A549 treated with GW870086 at 1 μM for 4 hours (cell line): ENCODE measurements around the gene GABPB2. TPM values are rescaled to one million over a fixed set of nuclear protein-coding genes. Genes with fewer than 3 reads are reported as not detected.

Experiments
- total RNA-seq: library from RNA; stranded (reverse); fragments of 200-300 nt; extraction: Qiagen RNA extraction; gene quantifications from 5 replicates; pipeline ENCODE4 v1.2.3, GENCODE V29; 2022; ENCODE audit warnings: low read depth

The GABPB2 gene
- total RNA-seq: 2.9 to 3.5 TPM (median 3.0 TPM) in 5 replicates

GRCh38 chr1:151070474-151071276, at the start of gene GABPB2:
Gene GABPB2, plus strand, starts transcription at chr1:151070761. Its CDS starts 17,429 bp downstream, at chr1:151088190.

GRCh38 chr1:151036356-151036755, 34.2 kb upstream of the GABPB2 start, which contains the start of gene BNIPL:
Gene BNIPL, plus strand, starts transcription at chr1:151036586. Its CDS starts 140 bp downstream, at chr1:151036726.

GRCh38 chr1:151047591-151047924, 23.0 kb upstream of the GABPB2 start, which contains the start of gene C1orf56:
Gene C1orf56, plus strand, starts transcription at chr1:151047751. Its CDS starts 97 bp downstream, at chr1:151047848.

GRCh38 chr1:151059109-151060006, 11.2 kb upstream of the GABPB2 start, which contains the start of gene CDC42SE1:
Gene CDC42SE1, minus strand, starts transcription at chr1:151059622. Its CDS starts 3,892 bp downstream, at chr1:151055730.

GRCh38 chr1:151060007-151060656, 10.4 kb upstream of the GABPB2 start, which contains the start of gene MLLT11:
Gene MLLT11, plus strand, starts transcription at chr1:151060397. Its CDS starts 6,828 bp downstream, at chr1:151067225.

GRCh38 chr1:151146412-151147131, 76.0 kb downstream of the GABPB2 start, which contains the start of gene SEMA6C:
Gene SEMA6C, minus strand, starts transcription at chr1:151146631. Its CDS starts 4,010 bp downstream, at chr1:151142621.

GRCh38 chr1:151156515-151156819, 85.9 kb downstream of the GABPB2 start, which contains the start of gene TNFAIP8L2:
Gene TNFAIP8L2, plus strand, starts transcription at chr1:151156649. Its CDS starts 2,049 bp downstream, at chr1:151158698.

GRCh38 chr1:151165738-151166504, 95.4 kb downstream of the GABPB2 start, which contains the start of the genes LYSMD1 and SCNM1:
Gene LYSMD1, minus strand, starts transcription at chr1:151165902. Its CDS starts 644 bp downstream, at chr1:151165258.
Gene SCNM1, plus strand, starts transcription at chr1:151166144. Its CDS starts 9 bp downstream, at chr1:151166153.

Other genes starting within 250 kb of the GABPB2 start
- gene ARNT, start 194.2 kb upstream of the GABPB2 start, total RNA-seq: 8.0 to 15.0 TPM (median 12.5 TPM) in 5 replicates
- not detected in 5 replicates for gene CTXND2, start 183.6 kb upstream of the GABPB2 start, total RNA-seq
- 18.0 to 24.1 TPM (median 23.2 TPM) in 5 replicates for gene SETDB1, start 144.4 kb upstream of the GABPB2 start, total RNA-seq
- gene CERS2, start 95.9 kb upstream of the GABPB2 start, total RNA-seq: 240 to 254 TPM (median 248 TPM) in 5 replicates
- gene ANXA9, start 88.5 kb upstream of the GABPB2 start, total RNA-seq: 0.71 to 1.3 TPM (median 0.99 TPM) in 5 replicates
- gene MINDY1, start 63.9 kb upstream of the GABPB2 start, total RNA-seq: 2.6 to 3.6 TPM (median 3.5 TPM) in 5 replicates
- gene PRUNE1, start 62.3 kb upstream of the GABPB2 start, total RNA-seq: 10.8 to 15.9 TPM (median 14.0 TPM) in 5 replicates
- 0.05 to 0.24 TPM (median 0.12 TPM) in 4 of 5 replicates, not detected in the other for gene BNIPL, start 34.2 kb upstream of the GABPB2 start, total RNA-seq
- gene C1orf56, start 23.0 kb upstream of the GABPB2 start, total RNA-seq: 5.3 to 8.6 TPM (median 6.4 TPM) in 5 replicates
- gene CDC42SE1, start 11.1 kb upstream of the GABPB2 start, total RNA-seq: 83.0 to 88.9 TPM (median 84.7 TPM) in 5 replicates
- 12.5 to 18.3 TPM (median 17.0 TPM) in 5 replicates for gene MLLT11, start 10.4 kb upstream of the GABPB2 start, total RNA-seq
- gene SEMA6C, start 75.9 kb downstream of the GABPB2 start, total RNA-seq: 0.91 to 2.9 TPM (median 1.8 TPM) in 5 replicates
- gene TNFAIP8L2, start 85.9 kb downstream of the GABPB2 start, total RNA-seq: not detected in 5 replicates
- gene LYSMD1, start 95.1 kb downstream of the GABPB2 start, total RNA-seq: 5.1 to 7.7 TPM (median 5.8 TPM) in 5 replicates
- gene SCNM1, start 95.4 kb downstream of the GABPB2 start, total RNA-seq: 42.4 to 52.8 TPM (median 47.8 TPM) in 5 replicates
- 0.31 to 0.33 TPM in 2 of 5 replicates, not detected in the others for gene TMOD4, start 105.2 kb downstream of the GABPB2 start, total RNA-seq
- 42.3 to 58.6 TPM (median 46.7 TPM) in 5 replicates for gene VPS72, start 119.4 kb downstream of the GABPB2 start, total RNA-seq
- 48.7 to 54.3 TPM (median 49.8 TPM) in 5 replicates for gene PIP5K1A, start 127.8 kb downstream of the GABPB2 start, total RNA-seq
- 168 to 195 TPM (median 180 TPM) in 5 replicates for gene PSMD4, start 184.0 kb downstream of the GABPB2 start, total RNA-seq
- 10.8 to 14.8 TPM (median 12.6 TPM) in 5 replicates for gene ZNF687, start 211.5 kb downstream of the GABPB2 start, total RNA-seq